GM23338 (cell line): ENCODE data around the gene SLC30A3. TPM values are rescaled to one million over a fixed set of nuclear protein-coding genes. Genes with fewer than 3 reads are reported as not detected.

ENCODE experiments used
- ATAC-seq: fragments of 200-7000 bp; cut with Tn5 transposase; 3 replicates; pipeline ENCODE4 v1.9.1; 2020
- DNase-seq: peaks from one replicate; pipeline ENCODE4 v3.0.0-alpha.2; 2015; ENCODE audit warnings: low spot score
- H2AFZ ChIP-seq: fragments of 200-600 bp; sonication (generic); 2 replicates; pipeline ENCODE4 v1.8.0; 2016; ENCODE audit warnings: antibody characterized with exemption, mild to moderate bottlenecking, moderate library complexity
- H3F3A ChIP-seq: fragments of 200-600 bp; sonication (generic); replicated peaks from 2 replicates; pipeline ENCODE4 v1.8.0; 2017; ENCODE audit warnings: antibody characterized with exemption, mixed run types, low read depth
- H3K27ac ChIP-seq: fragments of 200-600 bp; sonication (generic); 2 replicates; pipeline ENCODE4 v1.6.1; 2016; ENCODE audit warnings: low read depth
- H3K27me3 ChIP-seq: fragments of 200-600 bp; sonication (generic); 2 replicates; pipeline ENCODE4 v1.8.0; 2016; ENCODE audit warnings: mild to moderate bottlenecking, mixed run types, moderate library complexity; ENCODE audit not compliant: insufficient read depth
- H3K36me3 ChIP-seq: fragments of 200-600 bp; sonication (generic); 2 replicates; pipeline ENCODE4 v1.8.0; 2016; ENCODE audit warnings: mild to moderate bottlenecking; ENCODE audit not compliant: insufficient read depth
- H3K4me1 ChIP-seq: fragments of 200-600 bp; sonication (generic); 2 replicates; pipeline ENCODE4 v1.8.0; 2016; ENCODE audit warnings: mild to moderate bottlenecking, moderate library complexity; ENCODE audit not compliant: insufficient read depth
- H3K4me2 ChIP-seq: fragments of 200-600 bp; sonication (generic); 2 replicates; pipeline ENCODE4 v1.7.1; 2017; ENCODE audit warnings: mixed run types
- H3K4me3 ChIP-seq: fragments of 200-600 bp; sonication (generic); 2 replicates; pipeline ENCODE4 v1.6.1; 2016; ENCODE audit warnings: mixed run types
- H3K79me2 ChIP-seq: fragments of 200-600 bp; sonication (generic); replicated peaks from 2 replicates; pipeline ENCODE4 v1.8.0; 2017; ENCODE audit warnings: mild to moderate bottlenecking; ENCODE audit not compliant: insufficient read depth
- H3K9me2 ChIP-seq: fragments of 200-600 bp; sonication (generic); 2 replicates; pipeline ENCODE4 v1.8.0; 2017; ENCODE audit not compliant: insufficient read depth
- H4K20me1 ChIP-seq: fragments of 200-600 bp; sonication (generic); replicated peaks from 2 replicates; pipeline ENCODE4 v1.8.0; 2017; ENCODE audit warnings: mild to moderate bottlenecking; ENCODE audit not compliant: insufficient read depth
- H3K27ac Mint-ChIP-seq: 2 replicates; pipeline ENCODE4 v1.8.0; 2020; ENCODE audit warnings: inconsistent platforms, mild to moderate bottlenecking, moderate library complexity, mixed read lengths
- H3K27me3 Mint-ChIP-seq: 3 replicates; pipeline ENCODE4 v1.8.0; 2022; ENCODE audit warnings: low read depth, mild to moderate bottlenecking, moderate library complexity, mixed read lengths, inconsistent platforms; ENCODE audit not compliant: insufficient read depth, poor library complexity
- H3K36me3 Mint-ChIP-seq: 3 replicates; pipeline ENCODE4 v1.8.0; 2021; ENCODE audit warnings: low read depth, mild to moderate bottlenecking, inconsistent platforms, moderate library complexity, mixed read lengths
- H3K4me1 Mint-ChIP-seq: 3 replicates; pipeline ENCODE4 v1.8.0; 2020; ENCODE audit warnings: mild to moderate bottlenecking, inconsistent platforms, mixed read lengths
- H3K4me3 Mint-ChIP-seq: 3 replicates; pipeline ENCODE4 v1.8.0; 2021; ENCODE audit warnings: moderate library complexity, mild to moderate bottlenecking, inconsistent platforms, mixed read lengths
- H3K9me3 Mint-ChIP-seq: 3 replicates; pipeline ENCODE4 v1.8.0; 2020; ENCODE audit warnings: moderate library complexity, mild to moderate bottlenecking, inconsistent platforms, mixed read lengths
- CREB1 ChIP-seq: fragments of 250-450 bp; sonication (Bioruptor Pico); IDR thresholded peaks from 2 replicates; pipeline ENCODE4 v1.5.0; 2020; ENCODE audit warnings: low read depth, mild to moderate bottlenecking, moderate library complexity
- EZH2 ChIP-seq: fragments of 200-600 bp; sonication (generic); IDR thresholded peaks from one replicate; pipeline ENCODE4 v1.8.0; 2017; ENCODE audit warnings: antibody characterized with exemption, mild to moderate bottlenecking, low read depth; ENCODE audit not compliant: unreplicated experiment
- EZH2phosphoT487 ChIP-seq: fragments of 200-600 bp; sonication (generic); IDR thresholded peaks from one replicate; pipeline ENCODE4 v1.8.1; 2018; ENCODE audit warnings: antibody characterized with exemption; ENCODE audit not compliant: unreplicated experiment
- POLR2AphosphoS5 ChIP-seq: IDR thresholded peaks from 2 replicates; pipeline ENCODE4 v1.6.1; 2016; ENCODE audit warnings: antibody characterized with exemption, low read depth
- REST ChIP-seq: IDR thresholded peaks from one replicate; pipeline ENCODE4 v1.6.1; 2018; ENCODE audit warnings: antibody characterized with exemption; ENCODE audit not compliant: unreplicated experiment
- STAT1 ChIP-seq: IDR thresholded peaks from one replicate; pipeline ENCODE4 v1.6.1; 2016; ENCODE audit warnings: antibody characterized with exemption; ENCODE audit not compliant: unreplicated experiment
- ZNF114 ChIP-seq: fragments of 250-450 bp; sonication (Bioruptor Pico); IDR thresholded peaks from 2 replicates; pipeline ENCODE4 v1.5.0; 2020; ENCODE audit warnings: mild to moderate bottlenecking, moderate library complexity
- ZNF331 ChIP-seq: fragments of 250-450 bp; sonication (Bioruptor Pico); IDR thresholded peaks from 2 replicates; pipeline ENCODE4 v1.5.0; 2020; ENCODE audit warnings: low read depth, mild to moderate bottlenecking, moderate library complexity
- polyA plus RNA-seq: library from polyadenylated mRNA; unstranded; fragments of >200 nt; fragmentation: Nextera tagmentation; extraction: Ambion mirVana; gene quantifications from 2 replicates; pipeline ENCODE4 v1.2.1, GENCODE V29; 2016
- total RNA-seq: library from RNA; depleted of rRNA; stranded (reverse); fragments of >200 nt; shearing (Covaris generic); gene quantifications from 2 replicates; pipeline ENCODE4 v1.2.3, GENCODE V29; 2014
- TF ChIP-seq, protein P1 (sequence below): fragments of 250-450 bp; sonication (Bioruptor Pico); IDR thresholded peaks from 2 replicates; pipeline ENCODE4 v1.5.0; 2020; ENCODE audit warnings: mild to moderate bottlenecking, moderate library complexity

Gene SLC30A3
- total and polyA plus RNA-seq, 2 experiments from 2014 or later, result 4.1 to 8.3 TPM

DNA sequence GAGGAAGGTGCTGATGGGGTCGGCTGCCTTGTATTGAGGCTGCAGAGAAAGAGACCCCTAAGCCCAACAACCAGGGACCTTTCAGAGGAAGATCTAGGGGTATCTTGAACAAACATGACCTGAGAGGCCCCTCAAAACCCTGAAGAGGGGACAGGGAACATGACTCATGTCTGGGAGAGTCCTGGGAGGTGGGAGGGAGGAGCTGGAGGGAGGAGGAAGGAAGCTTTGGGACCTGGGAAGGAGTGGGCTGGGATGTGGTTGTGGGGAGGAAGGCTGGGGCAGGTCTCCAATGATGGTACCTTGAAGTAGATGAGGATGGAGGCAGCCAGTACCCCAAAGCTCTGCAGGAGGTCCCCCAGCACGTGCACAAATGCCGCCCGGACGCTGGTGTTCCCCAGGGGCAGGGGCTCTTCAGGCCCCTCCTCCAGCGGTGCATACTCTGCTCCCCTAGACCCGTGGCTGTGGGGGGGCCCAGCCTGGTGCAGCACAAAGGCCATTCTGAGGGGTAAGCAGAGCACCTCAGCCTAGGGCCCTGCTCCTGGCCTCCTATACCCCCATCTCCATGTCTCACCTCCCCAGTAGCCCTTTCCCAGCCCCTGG lies 5.9 kb downstream of the SLC30A3 start:
- Histone ChIP-seq H3K9me2 (no peaks in the 10 kb centered on the region), H3K27me3 (peaks cover 23% of the 10 kb centered on the region), H3K4me2 (no peak overlapping the region), H4K20me1 (no peaks in the 10 kb centered on the region; the same call in 1 of the 2 replicates), H3K4me3 (no peak overlapping the region), H3K27ac (no peak overlapping the region), H3K4me1 (peaks cover 7% of the 10 kb centered on the region), H3K79me2 (no peaks in the 10 kb centered on the region), H2AFZ (no peak overlapping the region), H3F3A (no peaks in the 10 kb centered on the region), H3K36me3 (no peaks in the 10 kb centered on the region)
- H3K4me1 Mint-ChIP-seq, result peaks cover 13% of the 10 kb centered on the region
- H3K27ac Mint-ChIP-seq, result no peak overlapping the region
- TF ChIP-seq, protein P1, sequence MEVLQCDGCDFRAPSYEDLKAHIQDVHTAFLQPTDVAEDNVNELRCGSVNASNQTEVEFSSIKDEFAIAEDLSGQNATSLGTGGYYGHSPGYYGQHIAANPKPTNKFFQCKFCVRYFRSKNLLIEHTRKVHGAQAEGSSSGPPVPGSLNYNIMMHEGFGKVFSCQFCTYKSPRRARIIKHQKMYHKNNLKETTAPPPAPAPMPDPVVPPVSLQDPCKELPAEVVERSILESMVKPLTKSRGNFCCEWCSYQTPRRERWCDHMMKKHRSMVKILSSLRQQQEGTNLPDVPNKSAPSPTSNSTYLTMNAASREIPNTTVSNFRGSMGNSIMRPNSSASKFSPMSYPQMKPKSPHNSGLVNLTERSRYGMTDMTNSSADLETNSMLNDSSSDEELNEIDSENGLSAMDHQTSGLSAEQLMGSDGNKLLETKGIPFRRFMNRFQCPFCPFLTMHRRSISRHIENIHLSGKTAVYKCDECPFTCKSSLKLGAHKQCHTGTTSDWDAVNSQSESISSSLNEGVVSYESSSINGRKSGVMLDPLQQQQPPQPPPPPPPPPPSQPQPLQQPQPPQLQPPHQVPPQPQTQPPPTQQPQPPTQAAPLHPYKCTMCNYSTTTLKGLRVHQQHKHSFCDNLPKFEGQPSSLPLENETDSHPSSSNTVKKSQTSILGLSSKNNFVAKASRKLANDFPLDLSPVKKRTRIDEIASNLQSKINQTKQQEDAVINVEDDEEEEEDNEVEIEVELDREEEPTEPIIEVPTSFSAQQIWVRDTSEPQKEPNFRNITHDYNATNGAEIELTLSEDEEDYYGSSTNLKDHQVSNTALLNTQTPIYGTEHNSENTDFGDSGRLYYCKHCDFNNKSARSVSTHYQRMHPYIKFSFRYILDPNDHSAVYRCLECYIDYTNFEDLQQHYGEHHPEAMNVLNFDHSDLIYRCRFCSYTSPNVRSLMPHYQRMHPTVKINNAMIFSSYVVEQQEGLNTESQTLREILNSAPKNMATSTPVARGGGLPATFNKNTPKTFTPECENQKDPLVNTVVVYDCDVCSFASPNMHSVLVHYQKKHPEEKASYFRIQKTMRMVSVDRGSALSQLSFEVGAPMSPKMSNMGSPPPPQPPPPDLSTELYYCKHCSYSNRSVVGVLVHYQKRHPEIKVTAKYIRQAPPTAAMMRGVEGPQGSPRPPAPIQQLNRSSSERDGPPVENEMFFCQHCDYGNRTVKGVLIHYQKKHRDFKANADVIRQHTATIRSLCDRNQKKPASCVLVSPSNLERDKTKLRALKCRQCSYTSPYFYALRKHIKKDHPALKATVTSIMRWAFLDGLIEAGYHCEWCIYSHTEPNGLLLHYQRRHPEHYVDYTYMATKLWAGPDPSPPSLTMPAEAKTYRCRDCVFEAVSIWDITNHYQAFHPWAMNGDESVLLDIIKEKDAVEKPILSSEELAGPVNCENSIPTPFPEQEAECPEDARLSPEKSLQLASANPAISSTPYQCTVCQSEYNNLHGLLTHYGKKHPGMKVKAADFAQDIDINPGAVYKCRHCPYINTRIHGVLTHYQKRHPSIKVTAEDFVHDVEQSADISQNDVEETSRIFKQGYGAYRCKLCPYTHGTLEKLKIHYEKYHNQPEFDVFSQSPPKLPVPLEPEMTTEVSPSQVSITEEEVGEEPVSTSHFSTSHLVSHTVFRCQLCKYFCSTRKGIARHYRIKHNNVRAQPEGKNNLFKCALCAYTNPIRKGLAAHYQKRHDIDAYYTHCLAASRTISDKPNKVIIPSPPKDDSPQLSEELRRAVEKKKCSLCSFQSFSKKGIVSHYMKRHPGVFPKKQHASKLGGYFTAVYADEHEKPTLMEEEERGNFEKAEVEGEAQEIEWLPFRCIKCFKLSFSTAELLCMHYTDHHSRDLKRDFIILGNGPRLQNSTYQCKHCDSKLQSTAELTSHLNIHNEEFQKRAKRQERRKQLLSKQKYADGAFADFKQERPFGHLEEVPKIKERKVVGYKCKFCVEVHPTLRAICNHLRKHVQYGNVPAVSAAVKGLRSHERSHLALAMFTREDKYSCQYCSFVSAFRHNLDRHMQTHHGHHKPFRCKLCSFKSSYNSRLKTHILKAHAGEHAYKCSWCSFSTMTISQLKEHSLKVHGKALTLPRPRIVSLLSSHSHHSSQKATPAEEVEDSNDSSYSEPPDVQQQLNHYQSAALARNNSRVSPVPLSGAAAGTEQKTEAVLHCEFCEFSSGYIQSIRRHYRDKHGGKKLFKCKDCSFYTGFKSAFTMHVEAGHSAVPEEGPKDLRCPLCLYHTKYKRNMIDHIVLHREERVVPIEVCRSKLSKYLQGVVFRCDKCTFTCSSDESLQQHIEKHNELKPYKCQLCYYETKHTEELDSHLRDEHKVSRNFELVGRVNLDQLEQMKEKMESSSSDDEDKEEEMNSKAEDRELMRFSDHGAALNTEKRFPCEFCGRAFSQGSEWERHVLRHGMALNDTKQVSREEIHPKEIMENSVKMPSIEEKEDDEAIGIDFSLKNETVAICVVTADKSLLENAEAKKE (CRISPR knock-in tag), result no peak
- no peak for TF ChIP-seq CREB1
- no peak for TF ChIP-seq ZNF331 (CRISPR knock-in tag)
- no peak for TF ChIP-seq STAT1
- no peak for TF ChIP-seq EZH2
- no peak for TF ChIP-seq REST
- TF ChIP-seq EZH2phosphoT487, result no peak
- TF ChIP-seq ZNF114 (CRISPR knock-in tag), result no peak
- TF ChIP-seq POLR2AphosphoS5, result no peak
- H3K27me3 Mint-ChIP-seq, result peaks cover 26% of the 10 kb centered on the region
- DNase-seq (no peak), ATAC-seq (no peak)
- H3K36me3 Mint-ChIP-seq, result no peaks in the 10 kb centered on the region; the same call in 2 of the 3 replicates
- no peaks in the 10 kb centered on the region for H3K9me3 Mint-ChIP-seq
- no peak overlapping the region for H3K4me3 Mint-ChIP-seq
